Stimulated activated naive CD8-positive, alpha-beta T cell treated with anti-CD3 and anti-CD28 coated beads, Interleukin-15, Interleukin-2, amounts not matched to agents 100 ng/mL and 50 ng/mL, for 24 hours (primary cell): ENCODE results near the gene TENM4.

Experiments
- H3K27ac Mint-ChIP-seq: one replicate; pipeline ENCODE4 v1.8.0; 2021; ENCODE audit warnings: mild to moderate bottlenecking, mixed read lengths
- H3K27me3 Mint-ChIP-seq: one replicate; pipeline ENCODE4 v1.8.0; 2021; ENCODE audit warnings: mixed read lengths
- H3K36me3 Mint-ChIP-seq: one replicate; pipeline ENCODE4 v1.8.0; 2021; ENCODE audit warnings: low read depth, mixed read lengths
- H3K4me1 Mint-ChIP-seq: one replicate; pipeline ENCODE4 v1.8.0; 2021; ENCODE audit warnings: low read depth, mixed read lengths
- H3K4me3 Mint-ChIP-seq: one replicate; pipeline ENCODE4 v1.8.0; 2021; ENCODE audit warnings: mild to moderate bottlenecking, mixed read lengths
- H3K9me3 Mint-ChIP-seq: one replicate; pipeline ENCODE4 v1.8.0; 2021; ENCODE audit warnings: mixed read lengths

Gene TENM4

GRCh38 chr11:79128291-79128690 lies 312.5 kb downstream of the TENM4 start:
- Mint-ChIP-seq H3K36me3 (no peaks in the 10 kb centered on the region), H3K27ac (no peak overlapping the region), H3K27me3 (peaks cover 3% of the 10 kb centered on the region), H3K9me3 (peaks cover 16% of the 10 kb centered on the region), H3K4me1 (no peaks in the 10 kb centered on the region), H3K4me3 (no peak overlapping the region)

- Mint-ChIP-seq H3K4me3 (no peak overlapping the region), H3K4me1 (no peaks in the 10 kb centered on the region), H3K27me3 (no peaks in the 10 kb centered on the region), H3K36me3 (no peaks in the 10 kb centered on the region), H3K27ac (no peak overlapping the region), H3K9me3 (peaks cover 3% of the 10 kb centered on the region)
Observed at GRCh38 chr11:79122759-79123158, 318.1 kb downstream of the TENM4 start.

DNA sequence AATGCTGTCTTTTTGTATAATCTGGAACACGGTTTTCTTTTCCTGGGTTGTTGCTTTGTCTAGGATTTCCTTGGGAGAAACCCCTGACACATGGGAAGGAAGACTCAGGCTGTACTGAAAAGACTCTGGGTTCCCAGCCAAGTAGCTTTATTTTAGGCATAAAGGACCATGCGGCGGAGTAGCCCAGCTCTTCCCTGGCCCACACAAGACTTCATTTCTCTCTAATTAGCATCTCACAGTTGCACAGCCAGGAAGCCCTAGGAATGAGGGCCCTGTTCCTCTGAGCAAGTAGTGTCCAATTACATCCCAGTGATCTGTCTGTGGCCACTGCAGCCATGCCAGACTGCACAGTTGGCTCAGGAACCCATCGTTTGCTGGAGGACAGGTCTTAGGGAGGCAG lies 319.5 kb downstream of the TENM4 start:
- Mint-ChIP-seq H3K27ac (no peak overlapping the region), H3K9me3 (no peaks in the 10 kb centered on the region), H3K4me3 (no peak overlapping the region), H3K27me3 (no peaks in the 10 kb centered on the region), H3K4me1 (no peaks in the 10 kb centered on the region), H3K36me3 (no peaks in the 10 kb centered on the region)

DNA sequence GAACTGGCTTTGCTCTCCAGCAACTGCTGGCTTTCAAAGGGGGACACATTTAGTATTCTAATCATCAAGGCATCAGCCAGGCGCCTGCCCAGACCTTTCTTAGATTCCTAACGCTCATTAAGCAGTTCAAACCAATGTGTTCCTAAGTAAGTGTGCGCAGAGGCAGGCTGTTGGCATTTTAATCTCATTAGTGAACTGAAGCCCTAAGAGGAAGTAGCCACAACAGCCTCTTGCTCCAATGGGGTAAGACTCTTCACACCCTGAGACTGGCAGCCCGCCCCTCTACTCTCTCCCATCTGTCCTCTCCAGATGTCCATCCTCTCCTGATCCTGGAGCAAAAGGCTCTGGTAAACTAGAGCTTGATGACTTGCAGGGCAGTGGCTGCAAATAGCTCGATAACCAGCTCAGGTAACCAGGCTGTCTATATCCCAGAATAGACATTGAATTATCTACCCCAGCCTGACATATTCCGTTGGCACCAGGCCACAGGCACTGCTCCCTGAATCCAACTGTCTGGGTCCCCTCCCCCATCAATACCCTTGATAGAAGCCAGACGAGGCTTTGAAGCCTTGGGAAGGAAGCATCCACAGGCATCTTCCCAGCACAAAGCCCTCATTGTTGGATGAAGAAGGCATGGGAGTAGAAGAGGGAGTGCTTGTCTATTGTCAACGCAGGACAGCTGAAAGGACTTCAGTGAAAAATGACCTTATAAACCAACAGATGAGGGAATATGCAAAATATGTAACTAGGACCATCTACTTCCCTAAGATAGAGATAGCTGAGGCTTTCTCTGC lies 321.1 kb downstream of the TENM4 start:
- no peaks in the 10 kb centered on the region for H3K27me3 Mint-ChIP-seq
- H3K36me3 Mint-ChIP-seq: no peaks in the 10 kb centered on the region
- no peak overlapping the region for H3K27ac Mint-ChIP-seq
- no peak overlapping the region for H3K4me3 Mint-ChIP-seq
- peaks cover 3% of the 10 kb centered on the region for H3K9me3 Mint-ChIP-seq
- H3K4me1 Mint-ChIP-seq: no peaks in the 10 kb centered on the region

DNA sequence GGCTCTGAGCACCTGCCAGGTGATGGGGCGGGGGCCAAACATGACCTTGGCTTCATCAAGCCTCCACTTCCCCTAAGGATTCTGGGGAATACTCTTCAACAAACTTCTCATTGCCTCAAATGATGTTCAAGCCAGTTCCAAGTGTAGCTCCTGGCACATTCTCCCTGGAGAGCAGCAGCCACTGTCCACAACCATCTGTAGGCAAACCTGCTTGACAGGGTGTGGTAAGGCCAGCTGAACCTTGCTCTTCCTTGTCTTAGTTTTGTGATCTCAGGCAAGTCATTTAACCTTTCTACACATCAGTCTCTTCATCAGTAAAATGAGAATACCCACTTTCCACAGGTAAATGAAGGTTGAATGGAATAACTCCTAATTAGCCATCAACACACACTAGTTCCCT lies 323.3 kb downstream of the TENM4 start:
- no peak overlapping the region for H3K4me3 Mint-ChIP-seq
- peaks cover 4% of the 10 kb centered on the region for H3K9me3 Mint-ChIP-seq
- no peaks in the 10 kb centered on the region for H3K36me3 Mint-ChIP-seq
- no peak overlapping the region for H3K27ac Mint-ChIP-seq
- H3K27me3 Mint-ChIP-seq: no peaks in the 10 kb centered on the region
- no peaks in the 10 kb centered on the region for H3K4me1 Mint-ChIP-seq

DNA sequence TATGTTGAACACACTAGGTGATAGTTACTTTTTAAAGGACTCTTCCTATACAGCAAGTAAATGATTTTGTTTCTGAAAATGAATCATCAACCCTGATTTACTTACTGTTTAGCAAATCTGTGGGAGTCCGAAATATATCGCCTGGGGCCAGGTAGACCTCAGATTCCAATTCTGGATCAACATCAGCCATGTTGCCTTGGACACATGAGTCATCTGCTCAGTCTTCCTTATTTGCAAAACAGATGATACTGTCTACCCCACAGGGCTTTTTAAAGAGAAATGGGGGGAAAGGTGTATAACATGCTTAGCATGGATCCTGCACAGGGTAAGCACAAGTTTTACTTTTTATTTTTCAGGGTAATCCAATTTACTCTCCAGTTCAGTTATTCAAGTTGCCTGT lies 324.2 kb downstream of the TENM4 start:
- no peak overlapping the region for H3K4me3 Mint-ChIP-seq
- no peaks in the 10 kb centered on the region for H3K36me3 Mint-ChIP-seq
- H3K27ac Mint-ChIP-seq: no peak overlapping the region
- H3K27me3 Mint-ChIP-seq: peaks cover 2% of the 10 kb centered on the region
- no peaks in the 10 kb centered on the region for H3K4me1 Mint-ChIP-seq
- H3K9me3 Mint-ChIP-seq: peaks cover 10% of the 10 kb centered on the region

GRCh38 chr11:79113054-79113690 lies 327.7 kb downstream of the TENM4 start:
- Mint-ChIP-seq H3K27ac (no peak overlapping the region), H3K4me1 (no peaks in the 10 kb centered on the region), H3K4me3 (no peak overlapping the region), H3K36me3 (no peaks in the 10 kb centered on the region), H3K9me3 (peaks cover 10% of the 10 kb centered on the region), H3K27me3 (peaks cover 9% of the 10 kb centered on the region)

- H3K4me1 Mint-ChIP-seq: no peaks in the 10 kb centered on the region
- H3K4me3 Mint-ChIP-seq: no peak overlapping the region
- H3K27me3 Mint-ChIP-seq: peaks cover 9% of the 10 kb centered on the region
- peaks cover 10% of the 10 kb centered on the region for H3K9me3 Mint-ChIP-seq
- no peak overlapping the region for H3K27ac Mint-ChIP-seq
- H3K36me3 Mint-ChIP-seq: no peaks in the 10 kb centered on the region
Observed at GRCh38 chr11:79110796-79111195, 330.0 kb downstream of the TENM4 start.

DNA sequence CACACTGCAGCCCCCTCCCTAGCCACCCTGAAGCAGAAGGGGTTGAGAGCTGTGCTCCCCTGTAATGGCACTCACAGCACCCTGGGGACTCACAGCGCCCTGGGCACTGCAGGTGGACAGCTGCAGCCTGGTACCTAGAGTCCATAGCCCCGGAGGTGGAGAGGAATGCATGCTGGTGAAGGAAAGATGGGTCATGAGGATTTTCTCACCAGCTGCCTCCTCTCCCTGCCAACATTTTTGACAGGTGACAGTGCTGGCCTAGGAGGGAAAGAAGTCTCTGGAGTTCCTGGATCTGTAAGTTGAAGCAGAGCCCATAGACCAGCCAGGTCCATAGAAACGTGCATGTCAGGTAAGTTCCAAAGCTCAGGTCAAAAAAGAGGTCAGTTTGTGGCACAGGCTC lies 330.5 kb downstream of the TENM4 start:
- H3K4me3 Mint-ChIP-seq: no peak overlapping the region
- H3K36me3 Mint-ChIP-seq: no peaks in the 10 kb centered on the region
- peaks cover 10% of the 10 kb centered on the region for H3K9me3 Mint-ChIP-seq
- no peaks in the 10 kb centered on the region for H3K4me1 Mint-ChIP-seq
- H3K27me3 Mint-ChIP-seq: peaks cover 9% of the 10 kb centered on the region
- no peak overlapping the region for H3K27ac Mint-ChIP-seq

DNA sequence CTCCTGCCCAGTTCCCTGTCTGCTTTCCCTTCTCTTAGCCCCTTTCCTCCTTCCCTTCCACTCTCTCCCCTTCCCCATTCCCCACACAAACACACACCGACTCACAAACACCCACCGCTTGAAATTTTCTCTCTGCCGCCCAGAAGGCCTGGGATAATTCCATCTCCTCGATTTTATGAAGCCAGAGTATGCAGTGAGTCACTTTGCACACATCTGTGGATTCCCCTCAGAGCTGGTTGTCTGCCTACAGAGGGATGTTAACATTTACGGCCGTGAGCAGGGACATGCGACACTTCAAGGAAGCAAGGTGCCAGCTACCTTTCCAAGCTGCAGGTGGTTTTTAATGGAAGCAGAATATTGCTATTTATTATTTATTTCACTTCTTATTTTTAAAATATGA lies 332.0 kb downstream of the TENM4 start:
- H3K9me3 Mint-ChIP-seq: peaks cover 7% of the 10 kb centered on the region
- peaks cover 9% of the 10 kb centered on the region for H3K27me3 Mint-ChIP-seq
- H3K27ac Mint-ChIP-seq: no peak overlapping the region
- no peaks in the 10 kb centered on the region for H3K4me1 Mint-ChIP-seq
- H3K4me3 Mint-ChIP-seq: no peak overlapping the region
- H3K36me3 Mint-ChIP-seq: no peaks in the 10 kb centered on the region

- Mint-ChIP-seq H3K27ac (no peak overlapping the region), H3K9me3 (no peaks in the 10 kb centered on the region), H3K4me3 (no peak overlapping the region), H3K4me1 (no peaks in the 10 kb centered on the region), H3K27me3 (peaks cover 4% of the 10 kb centered on the region), H3K36me3 (no peaks in the 10 kb centered on the region)
Observed at GRCh38 chr11:79102840-79103239, 338.0 kb downstream of the TENM4 start.

GRCh38 chr11:79101656-79102055 lies 339.2 kb downstream of the TENM4 start:
- H3K4me1 Mint-ChIP-seq: no peaks in the 10 kb centered on the region

GRCh38 chr11:79100093-79100910 lies 340.5 kb downstream of the TENM4 start:
- H3K4me1 Mint-ChIP-seq: no peaks in the 10 kb centered on the region
- peaks cover 4% of the 10 kb centered on the region for H3K27me3 Mint-ChIP-seq
- H3K9me3 Mint-ChIP-seq: no peaks in the 10 kb centered on the region
- no peaks in the 10 kb centered on the region for H3K36me3 Mint-ChIP-seq
- H3K27ac Mint-ChIP-seq: no peak overlapping the region
- no peak overlapping the region for H3K4me3 Mint-ChIP-seq

More at GRCh38 chr11:79101656-79102055, 339.2 kb downstream of the TENM4 start:
- Mint-ChIP-seq H3K36me3 (no peaks in the 10 kb centered on the region), H3K4me3 (no peak overlapping the region), H3K27ac (no peak overlapping the region), H3K9me3 (no peaks in the 10 kb centered on the region), H3K27me3 (peaks cover 4% of the 10 kb centered on the region)

GRCh38 chr11:79098146-79098545 lies 342.7 kb downstream of the TENM4 start:
- Mint-ChIP-seq H3K4me1 (no peaks in the 10 kb centered on the region), H3K36me3 (no peaks in the 10 kb centered on the region), H3K4me3 (no peak overlapping the region), H3K9me3 (no peaks in the 10 kb centered on the region), H3K27me3 (peaks cover 4% of the 10 kb centered on the region), H3K27ac (no peak overlapping the region)

GRCh38 chr11:79097246-79097875 lies 343.5 kb downstream of the TENM4 start:
- no peak overlapping the region for H3K27ac Mint-ChIP-seq
- H3K4me3 Mint-ChIP-seq: no peak overlapping the region
- peaks cover 4% of the 10 kb centered on the region for H3K27me3 Mint-ChIP-seq
- H3K4me1 Mint-ChIP-seq: no peaks in the 10 kb centered on the region
- H3K9me3 Mint-ChIP-seq: no peaks in the 10 kb centered on the region
- H3K36me3 Mint-ChIP-seq: no peaks in the 10 kb centered on the region
